CD14-positive monocyte (primary cell): ENCODE data around the gene APCDD1. TPM values are rescaled to one million over a fixed set of nuclear protein-coding genes. Genes with fewer than 3 reads are reported as not detected.

ENCODE experiments used
- DNase-seq, 3 donors: peaks; one replicate each; pipeline ENCODE4 v3.0.0-alpha.2; 2011 to 2022
- H2AFZ ChIP-seq: 2 replicates; pipeline ENCODE4 v1.6.0; 2012; ENCODE audit warnings: mild to moderate bottlenecking, low read depth, low read length, inconsistent platforms; ENCODE audit not compliant: insufficient read depth, poor library complexity, severe bottlenecking
- H3K27ac ChIP-seq, 2 donors: 1 replicate in 1 of 2; 2 replicates in 1 of 2; pipeline ENCODE4 v1.5.1; 2012 to 2013; ENCODE audit warnings: low read length in 2 of 2, control low read depth in 1 of 2, inconsistent platforms in 1 of 2, low read depth in 1 of 2, mild to moderate bottlenecking in 1 of 2
- H3K27me3 ChIP-seq, 2 donors: one replicate each; pipeline versions ENCODE4 v1.6.0 to v1.6.1; 2011 to 2013; ENCODE audit warnings: low read length in 2 of 2; ENCODE audit not compliant: control insufficient read depth in 2 of 2, insufficient read depth in 2 of 2
- H3K36me3 ChIP-seq, 2 donors: replicated peaks in 1 of 2; 1 replicate in 1 of 2; 2 replicates in 1 of 2; pipeline versions ENCODE4 v1.5.1 to v1.6.1; 2012 to 2013; ENCODE audit warnings: low read length in 2 of 2, control low read depth in 1 of 2, inconsistent platforms in 1 of 2, mild to moderate bottlenecking in 1 of 2; ENCODE audit not compliant: insufficient read depth in 2 of 2, control insufficient read depth in 1 of 2
- H3K4me1 ChIP-seq, 2 donors: 1 replicate in 1 of 2; 2 replicates in 1 of 2; pipeline versions ENCODE4 v1.5.1 to v1.6.1; 2012 to 2013; ENCODE audit warnings: low read length in 2 of 2, control low read depth in 1 of 2, inconsistent platforms in 1 of 2, mild to moderate bottlenecking in 1 of 2, moderate library complexity in 1 of 2; ENCODE audit not compliant: insufficient read depth in 2 of 2, control insufficient read depth in 1 of 2
- H3K4me2 ChIP-seq: replicated peaks from 2 replicates; pipeline ENCODE3; 2012; ENCODE audit warnings: low read length, moderate library complexity, mild to moderate bottlenecking; ENCODE audit not compliant: poor library complexity, severe bottlenecking; ENCODE audit errors: extremely low read depth
- H3K4me3 ChIP-seq, 3 experiments: fragments of 200-600 bp in 1 of 3; sonication (generic) in 1 of 3; replicated peaks in 1 of 3; 1 replicate in 2 of 3; 2 replicates in 1 of 3; pipeline ENCODE4 v1.5.1; 2011 to 2013; ENCODE audit warnings: low read length in 3 of 3, mild to moderate bottlenecking in 3 of 3, control low read depth in 2 of 3, low read depth in 2 of 3, inconsistent platforms in 1 of 3, moderate library complexity in 1 of 3
- H3K79me2 ChIP-seq: 2 replicates; pipeline ENCODE4 v1.6.0; 2012; ENCODE audit warnings: mild to moderate bottlenecking, control low read depth, inconsistent platforms, low read length, moderate library complexity; ENCODE audit not compliant: insufficient read depth
- H3K9ac ChIP-seq: 2 replicates; pipeline ENCODE4 v1.6.0; 2017; ENCODE audit warnings: low read length, mild to moderate bottlenecking; ENCODE audit not compliant: insufficient read depth, poor library complexity, severe bottlenecking
- H3K9me3 ChIP-seq, 2 donors: replicated peaks in 1 of 2; 1 replicate in 1 of 2; 2 replicates in 1 of 2; pipeline versions ENCODE4 v1.5.1 to v1.6.1; 2012 to 2013; ENCODE audit warnings: low read length in 2 of 2, control low read depth in 1 of 2; ENCODE audit not compliant: control insufficient read depth in 1 of 2, insufficient read depth in 1 of 2
- H4K20me1 ChIP-seq: 2 replicates; pipeline ENCODE4 v1.6.0; 2012; ENCODE audit warnings: mild to moderate bottlenecking, low read length, control low read depth, moderate library complexity; ENCODE audit not compliant: insufficient read depth
- H3K27ac Mint-ChIP-seq, 7 donors: one replicate each; pipeline ENCODE4 v1.8.0; 2020; ENCODE audit warnings: mild to moderate bottlenecking in 7 of 7, mixed read lengths in 7 of 7, moderate library complexity in 6 of 7, inconsistent platforms in 2 of 7
- H3K27me3 Mint-ChIP-seq, 3 donors: one replicate each; pipeline ENCODE4 v1.8.0; 2021 to 2022; ENCODE audit warnings: low read depth in 3 of 3, mild to moderate bottlenecking in 3 of 3, mixed read lengths in 3 of 3, moderate library complexity in 3 of 3, inconsistent platforms in 1 of 3
- H3K36me3 Mint-ChIP-seq, 2 donors: one replicate each; pipeline ENCODE4 v1.8.0; 2020; ENCODE audit warnings: mixed read lengths in 2 of 2, inconsistent platforms in 1 of 2, mild to moderate bottlenecking in 1 of 2
- H3K4me1 Mint-ChIP-seq: one replicate; pipeline ENCODE4 v1.8.0; 2020; ENCODE audit warnings: mild to moderate bottlenecking, mixed read lengths
- H3K4me3 Mint-ChIP-seq, 2 donors: one replicate each; pipeline ENCODE4 v1.8.0; 2020; ENCODE audit warnings: mild to moderate bottlenecking in 2 of 2, mixed read lengths in 2 of 2, moderate library complexity in 1 of 2
- H3K9me3 Mint-ChIP-seq, 7 donors: one replicate each; pipeline ENCODE4 v1.8.0; 2020 to 2022; ENCODE audit warnings: mixed read lengths in 7 of 7, mild to moderate bottlenecking in 6 of 7, moderate library complexity in 6 of 7, inconsistent platforms in 2 of 7
- WGBS: methylation state at CpG from one replicate; pipeline ENCODE4 v1.1.5; 2013; ENCODE audit warnings: missing lambda C conversion rate; ENCODE audit not compliant: insufficient coverage; 5-methylcytosine and 5-hydroxymethylcytosine counted together
- intact Hi-C, 2 donors: fragments of 100-400 bp; cut with micrococcal nuclease; formaldehyde crosslinking; loops; one replicate each; pipeline versions ENCODE4 v1.15.0 to v1.15.1; 2023
- polyA plus RNA-seq, 3 donors: library from polyadenylated mRNA; depleted of rRNA in 1 of 3; unstranded in 2 of 3; stranded (reverse) in 1 of 3; fragments of 300-500 nt in 2 of 3; fragments of >200 nt in 1 of 3; fragmentation: Illumina TruSeq in 2 of 3; gene quantifications; 1 replicate in 2 of 3; 2 replicates in 1 of 3; pipeline ENCODE4 v1.2.3, GENCODE V29; 2012 to 2021
- TF ChIP-seq, protein P1 (sequence below): fragments of 200-600 bp; IDR thresholded peaks from one replicate; pipeline ENCODE4 v1.8.0; 2022; ENCODE audit warnings: antibody characterized with exemption, mild to moderate bottlenecking

The APCDD1 gene
- polyA plus RNA-seq, 3 donors: 1.2 to 4.8 (median 1.6) TPM

- Histone ChIP-seq H3K9ac (no peak overlapping the region), H3K79me2 (no peaks in the 10 kb centered on the region), H3K4me3 (no peak overlapping the region), H3K9me3 (no peaks in the 10 kb centered on the region), H3K4me2 (no peak overlapping the region), H2AFZ (no peak overlapping the region), H3K36me3 (no peaks in the 10 kb centered on the region), H4K20me1 (no peaks in the 10 kb centered on the region), H3K27ac (no peak overlapping the region), H3K27me3 (no peaks in the 10 kb centered on the region), H3K4me1 (peaks cover 0 to 2% of the 10 kb centered on the region in 2 donors)
- H3K27ac Mint-ChIP-seq: no peak overlapping the region
- no peak overlapping the region for H3K4me3 Mint-ChIP-seq
- H3K4me1 Mint-ChIP-seq: peaks cover 19% of the 10 kb centered on the region
- H3K9me3 Mint-ChIP-seq: no peaks in the 10 kb centered on the region
- H3K27me3 Mint-ChIP-seq: peaks cover 0 to 9% (median 7%) of the 10 kb centered on the region in 3 donors
- no CpG with 5 or more reads among the region's 3 CpGs for WGBS
- DNase-seq: no peak
- no peaks in the 10 kb centered on the region for H3K36me3 Mint-ChIP-seq
- intact Hi-C loops: no loop called here
- TF ChIP-seq, protein P1, sequence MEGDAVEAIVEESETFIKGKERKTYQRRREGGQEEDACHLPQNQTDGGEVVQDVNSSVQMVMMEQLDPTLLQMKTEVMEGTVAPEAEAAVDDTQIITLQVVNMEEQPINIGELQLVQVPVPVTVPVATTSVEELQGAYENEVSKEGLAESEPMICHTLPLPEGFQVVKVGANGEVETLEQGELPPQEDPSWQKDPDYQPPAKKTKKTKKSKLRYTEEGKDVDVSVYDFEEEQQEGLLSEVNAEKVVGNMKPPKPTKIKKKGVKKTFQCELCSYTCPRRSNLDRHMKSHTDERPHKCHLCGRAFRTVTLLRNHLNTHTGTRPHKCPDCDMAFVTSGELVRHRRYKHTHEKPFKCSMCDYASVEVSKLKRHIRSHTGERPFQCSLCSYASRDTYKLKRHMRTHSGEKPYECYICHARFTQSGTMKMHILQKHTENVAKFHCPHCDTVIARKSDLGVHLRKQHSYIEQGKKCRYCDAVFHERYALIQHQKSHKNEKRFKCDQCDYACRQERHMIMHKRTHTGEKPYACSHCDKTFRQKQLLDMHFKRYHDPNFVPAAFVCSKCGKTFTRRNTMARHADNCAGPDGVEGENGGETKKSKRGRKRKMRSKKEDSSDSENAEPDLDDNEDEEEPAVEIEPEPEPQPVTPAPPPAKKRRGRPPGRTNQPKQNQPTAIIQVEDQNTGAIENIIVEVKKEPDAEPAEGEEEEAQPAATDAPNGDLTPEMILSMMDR: no peak
Observed at GRCh38 chr18:10440884-10441283, 13.6 kb upstream of the APCDD1 start.

DNA sequence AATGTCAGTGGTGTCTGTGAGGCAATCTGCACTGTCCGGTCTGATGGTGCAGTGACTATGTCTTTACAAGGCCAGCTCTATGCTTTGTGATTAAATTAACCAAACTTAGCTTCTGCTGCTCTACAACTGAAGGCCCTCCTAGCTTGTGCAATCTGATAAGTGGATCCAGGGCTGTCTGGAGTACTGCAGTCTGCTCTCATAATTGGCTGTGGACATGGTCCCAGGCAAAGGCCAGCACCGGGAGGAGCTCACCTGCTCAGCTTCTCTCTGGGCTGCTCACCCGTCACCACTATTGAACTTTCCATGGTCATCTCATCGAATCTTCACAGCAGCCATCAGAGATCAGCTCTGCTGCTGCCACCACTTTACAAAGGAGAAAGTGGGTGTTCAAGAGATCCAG is 13.0 kb upstream of the APCDD1 start:
- Histone ChIP-seq H3K27me3 (no peaks in the 10 kb centered on the region), H3K4me3 (no peak overlapping the region), H4K20me1 (no peaks in the 10 kb centered on the region), H3K4me1 (peaks cover 0 to 2% of the 10 kb centered on the region in 2 donors), H3K36me3 (no peaks in the 10 kb centered on the region), H3K9me3 (no peaks in the 10 kb centered on the region), H3K9ac (no peak overlapping the region), H3K27ac (no peak overlapping the region), H2AFZ (no peak overlapping the region), H3K4me2 (no peak overlapping the region), H3K79me2 (no peaks in the 10 kb centered on the region)
- no peaks in the 10 kb centered on the region for H3K36me3 Mint-ChIP-seq
- no peaks in the 10 kb centered on the region for H3K9me3 Mint-ChIP-seq
- WGBS: 100% methylated on average over 3 of the region's 4 CpGs
- TF ChIP-seq, protein P1: no peak
- H3K27ac Mint-ChIP-seq: no peak overlapping the region
- no peak for DNase-seq
- peaks cover 3 to 11% (median 10%) of the 10 kb centered on the region in 3 donors for H3K27me3 Mint-ChIP-seq
- H3K4me3 Mint-ChIP-seq: no peak overlapping the region
- intact Hi-C loops: no loop called here
- H3K4me1 Mint-ChIP-seq: peaks cover 19% of the 10 kb centered on the region
